Measurements from ENCODE around the gene NPVF.

The NPVF gene

GRCh38 chr7:25228386-25228785, at the start of gene NPVF:
NPVF (minus strand) TSS chr7:25228486; CDS start chr7:25228439, 47 bp downstream.
- DNase-seq, result no peak

- DNase-seq, result no peak
These were observed 44.0 kb upstream of the NPVF start for GRCh38 chr7:25272265-25272664.

GRCh38 chr7:25263337-25263736, 35.1 kb upstream of the NPVF start:
- no peak for DNase-seq

GRCh38 chr7:25262586-25262985, 34.3 kb upstream of the NPVF start:
- no peak for DNase-seq

- no peak for DNase-seq
These were observed 33.4 kb upstream of the NPVF start for GRCh38 chr7:25261545-25262140.

GRCh38 chr7:25260862-25261494, 32.7 kb upstream of the NPVF start:
- DNase-seq, result no peak

- DNase-seq, result peak; percentile 64
These were observed 31.4 kb upstream of the NPVF start for GRCh38 chr7:25259487-25260243.

- DNase-seq, result no peak
These were observed 28.1 kb upstream of the NPVF start for GRCh38 chr7:25256333-25256819.

GRCh38 chr7:25255611-25256332, 27.5 kb upstream of the NPVF start:
- no peak for DNase-seq

- no peak for DNase-seq
These were observed 26.3 kb upstream of the NPVF start for GRCh38 chr7:25254604-25255003.

- DNase-seq, result no peak
These were observed 25.4 kb upstream of the NPVF start for GRCh38 chr7:25253714-25254113.

- no peak for DNase-seq
These were observed 22.1 kb upstream of the NPVF start for GRCh38 chr7:25250386-25250785.

GRCh38 chr7:25249772-25250171, 21.5 kb upstream of the NPVF start:
- no peak for DNase-seq

- no peak for DNase-seq
These were observed 18.0 kb upstream of the NPVF start for GRCh38 chr7:25246306-25246705.

- DNase-seq, result no peak
These were observed 16.2 kb upstream of the NPVF start for GRCh38 chr7:25244254-25245033.

GRCh38 chr7:25242678-25243077, 14.4 kb upstream of the NPVF start:
- no peak for DNase-seq

- DNase-seq, result no peak
These were observed 12.6 kb upstream of the NPVF start for GRCh38 chr7:25240896-25241295.

- no peak for DNase-seq
These were observed 12.1 kb upstream of the NPVF start for GRCh38 chr7:25240340-25240739.

GRCh38 chr7:25239888-25240287, 11.6 kb upstream of the NPVF start:
- DNase-seq, result no peak

- no peak for DNase-seq
These were observed 9.9 kb upstream of the NPVF start for GRCh38 chr7:25238066-25238725.

- no peak for DNase-seq
These were observed 7.2 kb upstream of the NPVF start for GRCh38 chr7:25235471-25235870.

- no peak for DNase-seq
These were observed 6.0 kb upstream of the NPVF start for GRCh38 chr7:25234336-25234735.
